COLO829 (cell line): Measurements from ENCODE around the gene TSHZ1.

Experiments
- DNase-seq: peaks from one replicate; pipeline ENCODE4 v3.0.0; 2012; ENCODE audit warnings: low spot score

TSHZ1 gene

GRCh38 chr18:75220551-75221355, 10.2 kb downstream of the TSHZ1 start:
- no peak for DNase-seq

GRCh38 chr18:75221397-75221796, 10.8 kb downstream of the TSHZ1 start:
- no peak for DNase-seq

- DNase-seq: no peak
Measured at GRCh38 chr18:75221897-75222296, 11.3 kb downstream of the TSHZ1 start.

- no peak for DNase-seq
Measured at GRCh38 chr18:75222407-75222806, 11.8 kb downstream of the TSHZ1 start.

GRCh38 chr18:75223687-75224347, 13.2 kb downstream of the TSHZ1 start:
- DNase-seq: peak; percentile 66

- no peak for DNase-seq
Measured at GRCh38 chr18:75226286-75226955, 15.8 kb downstream of the TSHZ1 start.

- no peak for DNase-seq
Measured at GRCh38 chr18:75226956-75227316, 16.3 kb downstream of the TSHZ1 start.

- no peak for DNase-seq
Measured at GRCh38 chr18:75227535-75228296, 17.1 kb downstream of the TSHZ1 start.

GRCh38 chr18:75228967-75229366, 18.4 kb downstream of the TSHZ1 start:
- no peak for DNase-seq

GRCh38 chr18:75229437-75229836, 18.8 kb downstream of the TSHZ1 start:
- DNase-seq: no peak

- no peak for DNase-seq
Measured at GRCh38 chr18:75230163-75231052, 19.8 kb downstream of the TSHZ1 start.

GRCh38 chr18:75231053-75231406, 20.4 kb downstream of the TSHZ1 start:
- DNase-seq: no peak

- no peak for DNase-seq
Measured at GRCh38 chr18:75234901-75235300, 24.3 kb downstream of the TSHZ1 start.

- no peak for DNase-seq
Measured at GRCh38 chr18:75235896-75236295, 25.3 kb downstream of the TSHZ1 start.

GRCh38 chr18:75238100-75238499, 27.5 kb downstream of the TSHZ1 start:
- no peak for DNase-seq

GRCh38 chr18:75238786-75239185, 28.2 kb downstream of the TSHZ1 start:
- no peak for DNase-seq

- no peak for DNase-seq
Measured at GRCh38 chr18:75240433-75240832, 29.8 kb downstream of the TSHZ1 start.

GRCh38 chr18:75241705-75242104, 31.1 kb downstream of the TSHZ1 start:
- DNase-seq: no peak

GRCh38 chr18:75244351-75245313, 34.0 kb downstream of the TSHZ1 start:
- peak; percentile 25 for DNase-seq
